GM03348 (cell line): ENCODE data around the gene RAB26.
A peak's percentile ranks its signal among the peaks of the same experiment; 100 is the strongest.
"Not testable (repeated sequence)": the region's sequence is repeated elsewhere in the genome, so short reads cannot be mapped to it uniquely, and the experiment has no call there.

ENCODE experiments used
- DNase-seq: peaks from one replicate; pipeline ENCODE4 v3.0.0; 2012; ENCODE audit warnings: low spot score

Gene RAB26

GRCh38 chr16:2117341-2117740 lies 31.1 kb upstream of the RAB26 start:
- DNase-seq: not testable (repeated sequence)

GRCh38 chr16:2117960-2118722 lies 30.3 kb upstream of the RAB26 start:
- not testable (repeated sequence) for DNase-seq

GRCh38 chr16:2121325-2121724 lies 27.1 kb upstream of the RAB26 start:
- DNase-seq: peak; percentile 64

GRCh38 chr16:2121853-2122252 lies 26.6 kb upstream of the RAB26 start:
- peak; percentile 22 for DNase-seq

GRCh38 chr16:2122429-2122828 lies 26.0 kb upstream of the RAB26 start:
- no peak for DNase-seq

- not testable (repeated sequence) for DNase-seq
Measured at GRCh38 chr16:2122934-2123683, 25.3 kb upstream of the RAB26 start.

GRCh38 chr16:2123706-2124376 lies 24.6 kb upstream of the RAB26 start:
- DNase-seq: not testable (repeated sequence)

GRCh38 chr16:2124377-2124693 lies 24.1 kb upstream of the RAB26 start:
- peak; percentile 11 for DNase-seq

- peak; percentile 51 for DNase-seq
Measured at GRCh38 chr16:2124694-2125444, 23.6 kb upstream of the RAB26 start.

- not testable (repeated sequence) for DNase-seq
Measured at GRCh38 chr16:2125609-2126008, 22.8 kb upstream of the RAB26 start.

GRCh38 chr16:2126161-2126743 lies 22.2 kb upstream of the RAB26 start:
- peak; percentile 23 for DNase-seq

- not testable (repeated sequence) for DNase-seq
Measured at GRCh38 chr16:2126928-2127556, 21.4 kb upstream of the RAB26 start.

GRCh38 chr16:2127630-2128280 lies 20.7 kb upstream of the RAB26 start:
- not testable (repeated sequence) for DNase-seq

GRCh38 chr16:2129251-2129650 lies 19.2 kb upstream of the RAB26 start:
- DNase-seq: not testable (repeated sequence)

- not testable (repeated sequence) for DNase-seq
Measured at GRCh38 chr16:2129890-2130447, 18.5 kb upstream of the RAB26 start.

GRCh38 chr16:2133797-2134196 lies 14.6 kb upstream of the RAB26 start:
- DNase-seq: not testable (repeated sequence)

GRCh38 chr16:2135071-2135470 lies 13.4 kb upstream of the RAB26 start:
- not testable (repeated sequence) for DNase-seq

- DNase-seq: peak; percentile 54
Measured at GRCh38 chr16:2135770-2136490, 12.5 kb upstream of the RAB26 start, which contains the start of gene PKD1. PKD1 (minus strand) TSS chr16:2135898; CDS start chr16:2135689, 209 bp downstream.
